ENCODE measurements around the gene CDIP1.

The CDIP1 gene

GRCh38 chr16:4544473-4544872 is 5.9 kb upstream of the CDIP1 start:
- H3K4me3 ChIP-seq (ENCODE audit: low read length): no peak overlapping the region
- DNase-seq (ENCODE audit: low read depth): no peak
- TF ChIP-seq CTCF (conservative IDR thresholded peaks at IDR 0.05; ENCODE audit: low read length): no peak

GRCh38 chr16:4539716-4540284 is 1.2 kb upstream of the CDIP1 start:
- TF ChIP-seq CTCF (conservative IDR thresholded peaks at IDR 0.05; ENCODE audit: low read length): no peak
- no peak overlapping the region for H3K4me3 ChIP-seq (ENCODE audit: low read length)
- no peak for DNase-seq (ENCODE audit: low read depth)

GRCh38 chr16:4537376-4538343 is 913 bp downstream of the CDIP1 start:
- TF ChIP-seq CTCF (conservative IDR thresholded peaks at IDR 0.05; ENCODE audit: low read length): no peak
- H3K4me3 ChIP-seq (ENCODE audit: low read length): peak overlapping the region; percentile 68

GRCh38 chr16:4536391-4537106 is 2.0 kb downstream of the CDIP1 start:
- no peak overlapping the region for H3K4me3 ChIP-seq (ENCODE audit: low read length)
- DNase-seq (ENCODE audit: low read depth): no peak
- TF ChIP-seq CTCF (conservative IDR thresholded peaks at IDR 0.05; ENCODE audit: low read length): no peak

More at GRCh38 chr16:4537376-4538343, 913 bp downstream of the CDIP1 start:
- no peak for DNase-seq (ENCODE audit: low read depth)

GRCh38 chr16:4535627-4536108 is 2.9 kb downstream of the CDIP1 start:
- no peak for TF ChIP-seq CTCF (conservative IDR thresholded peaks at IDR 0.05; ENCODE audit: low read length)
- DNase-seq (ENCODE audit: low read depth): no peak
- H3K4me3 ChIP-seq (ENCODE audit: low read length): no peak overlapping the region

- no peak for TF ChIP-seq CTCF (conservative IDR thresholded peaks at IDR 0.05; ENCODE audit: low read length)
- no peak for DNase-seq (ENCODE audit: low read depth)
- no peak overlapping the region for H3K4me3 ChIP-seq (ENCODE audit: low read length)
Observed at GRCh38 chr16:4534151-4534790, 4.3 kb downstream of the CDIP1 start.

Data from AG10803 (cell line).